HL-60 (cell line): ENCODE data around the gene MARK1.

Source experiments
- DNase-seq, 2 experiments: peaks; one replicate each; pipeline ENCODE4 v3.0.0-alpha.2; 2010 to 2020; ENCODE audit warnings: low read depth in 1 of 2, low spot score in 1 of 2
- H3K27ac ChIP-seq: fragments of 250-450 bp; sonication (Bioruptor Pico); replicated peaks from 2 replicates; pipeline ENCODE4 v1.5.1; 2020; ENCODE audit warnings: mild to moderate bottlenecking, moderate library complexity
- H3K27me3 ChIP-seq: fragments of 250-450 bp; sonication (Bioruptor Pico); 2 replicates; pipeline ENCODE4 v1.5.1; 2021; ENCODE audit warnings: mild to moderate bottlenecking, moderate library complexity; ENCODE audit not compliant: insufficient read depth, poor library complexity, severe bottlenecking
- H3K4me3 ChIP-seq: replicated peaks from 2 replicates; pipeline ENCODE4 v1.5.1; 2011; ENCODE audit warnings: mild to moderate bottlenecking, control low read depth, low read length; ENCODE audit not compliant: insufficient read depth
- CTCF ChIP-seq: IDR thresholded peaks from one replicate; pipeline ENCODE4 v1.5.1; 2011; ENCODE audit warnings: low read length, control low read depth, inconsistent platforms; ENCODE audit not compliant: insufficient read depth
- GABPA ChIP-seq: IDR thresholded peaks from 2 replicates; pipeline ENCODE4 v1.6.1; 2012; ENCODE audit warnings: low read depth
- POLR2AphosphoS5 ChIP-seq: IDR thresholded peaks from 2 replicates; pipeline ENCODE4 v1.6.1; 2012; ENCODE audit warnings: low read depth
- SPI1 ChIP-seq: IDR thresholded peaks from 2 replicates; pipeline ENCODE4 v1.6.1; 2012; ENCODE audit warnings: low read depth, mild to moderate bottlenecking, borderline replicate concordance
- TF ChIP-seq, protein P1 (sequence below): IDR thresholded peaks from 2 replicates; pipeline ENCODE4 v1.6.1; 2012; ENCODE audit warnings: low read depth; ENCODE audit not compliant: insufficient replicate concordance

Gene MARK1

GRCh38 chr1:220642285-220642684 lies 114.3 kb downstream of the MARK1 start:
- Histone ChIP-seq H3K27ac (no peak overlapping the region), H3K4me3 (no peak overlapping the region), H3K27me3 (peaks cover 4% of the 10 kb centered on the region)
- TF ChIP-seq SPI1 (no peak), POLR2AphosphoS5 (no peak), CTCF (no peak), GABPA (no peak)
- TF ChIP-seq, protein P1, sequence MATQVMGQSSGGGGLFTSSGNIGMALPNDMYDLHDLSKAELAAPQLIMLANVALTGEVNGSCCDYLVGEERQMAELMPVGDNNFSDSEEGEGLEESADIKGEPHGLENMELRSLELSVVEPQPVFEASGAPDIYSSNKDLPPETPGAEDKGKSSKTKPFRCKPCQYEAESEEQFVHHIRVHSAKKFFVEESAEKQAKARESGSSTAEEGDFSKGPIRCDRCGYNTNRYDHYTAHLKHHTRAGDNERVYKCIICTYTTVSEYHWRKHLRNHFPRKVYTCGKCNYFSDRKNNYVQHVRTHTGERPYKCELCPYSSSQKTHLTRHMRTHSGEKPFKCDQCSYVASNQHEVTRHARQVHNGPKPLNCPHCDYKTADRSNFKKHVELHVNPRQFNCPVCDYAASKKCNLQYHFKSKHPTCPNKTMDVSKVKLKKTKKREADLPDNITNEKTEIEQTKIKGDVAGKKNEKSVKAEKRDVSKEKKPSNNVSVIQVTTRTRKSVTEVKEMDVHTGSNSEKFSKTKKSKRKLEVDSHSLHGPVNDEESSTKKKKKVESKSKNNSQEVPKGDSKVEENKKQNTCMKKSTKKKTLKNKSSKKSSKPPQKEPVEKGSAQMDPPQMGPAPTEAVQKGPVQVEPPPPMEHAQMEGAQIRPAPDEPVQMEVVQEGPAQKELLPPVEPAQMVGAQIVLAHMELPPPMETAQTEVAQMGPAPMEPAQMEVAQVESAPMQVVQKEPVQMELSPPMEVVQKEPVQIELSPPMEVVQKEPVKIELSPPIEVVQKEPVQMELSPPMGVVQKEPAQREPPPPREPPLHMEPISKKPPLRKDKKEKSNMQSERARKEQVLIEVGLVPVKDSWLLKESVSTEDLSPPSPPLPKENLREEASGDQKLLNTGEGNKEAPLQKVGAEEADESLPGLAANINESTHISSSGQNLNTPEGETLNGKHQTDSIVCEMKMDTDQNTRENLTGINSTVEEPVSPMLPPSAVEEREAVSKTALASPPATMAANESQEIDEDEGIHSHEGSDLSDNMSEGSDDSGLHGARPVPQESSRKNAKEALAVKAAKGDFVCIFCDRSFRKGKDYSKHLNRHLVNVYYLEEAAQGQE = no peak
- DNase-seq = no peak

DNA sequence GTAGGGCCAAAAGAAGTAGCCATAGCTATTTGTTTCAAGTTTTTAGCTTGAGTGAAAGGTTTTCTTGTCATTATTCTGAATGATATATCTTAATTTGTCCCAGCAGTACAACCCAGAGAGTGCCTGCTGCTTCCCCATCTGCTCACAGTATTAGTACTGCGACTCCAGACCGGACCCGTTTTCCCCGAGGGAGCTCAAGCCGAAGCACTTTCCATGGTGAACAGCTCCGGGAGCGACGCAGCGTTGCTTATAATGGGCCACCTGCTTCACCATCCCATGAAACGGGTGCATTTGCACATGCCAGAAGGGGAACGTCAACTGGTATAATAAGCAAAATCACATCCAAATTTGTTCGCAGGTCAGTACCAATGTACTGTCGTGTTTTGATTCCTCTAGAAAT lies 125.1 kb downstream of the MARK1 start:
- no peak for TF ChIP-seq CTCF
- no peak for TF ChIP-seq SPI1
- TF ChIP-seq, protein P1 = no peak
- TF ChIP-seq GABPA = no peak
- TF ChIP-seq POLR2AphosphoS5 = no peak
- DNase-seq = no peak
- Histone ChIP-seq H3K4me3 (no peak overlapping the region), H3K27ac (no peak overlapping the region), H3K27me3 (no peaks in the 10 kb centered on the region)

GRCh38 chr1:220655509-220655908 lies 127.6 kb downstream of the MARK1 start:
- TF ChIP-seq POLR2AphosphoS5 = no peak
- 0 out of 2 replicates have a peak, but pooled peaks have one; percentile 36 for TF ChIP-seq SPI1
- H3K4me3 ChIP-seq = no peak overlapping the region
- no peak for DNase-seq
- no peaks in the 10 kb centered on the region for H3K27me3 ChIP-seq
- H3K27ac ChIP-seq = no peak overlapping the region

- DNase-seq = no peak
- Histone ChIP-seq H3K27me3 (no peaks in the 10 kb centered on the region), H3K27ac (no peak overlapping the region)
Measured at GRCh38 chr1:220655961-220656740, 128.2 kb downstream of the MARK1 start.

More at GRCh38 chr1:220655961-220656740, 128.2 kb downstream of the MARK1 start:
- TF ChIP-seq CTCF = no peak
- TF ChIP-seq GABPA = no peak
- TF ChIP-seq, protein P1 = no peak
- no peak for TF ChIP-seq POLR2AphosphoS5
- TF ChIP-seq SPI1 = no peak
- no peak overlapping the region for H3K4me3 ChIP-seq
